Measurements from ENCODE around the gene CADM2. TPM values are rescaled to one million over a fixed set of nuclear protein-coding genes. Genes with fewer than 3 reads are reported as not detected.
"Not testable (repeated sequence)": the region's sequence is repeated elsewhere in the genome, so short reads cannot be mapped to it uniquely, and the experiment has no call there.

The CADM2 gene
- total RNA-seq, 4 donors from 2014 or later, result 0.13 to 2.1 (median 0.58) TPM

GRCh38 chr3:85495602-85496001, 536.8 kb downstream of the CADM2 start:
- no peak for DNase-seq (ENCODE audit: low spot score in 2 of 2)
- intact Hi-C loops (cut with DNase I; ENCODE audit: low total_unique reads), result no loop called here
- 77 to 79% methylated on average over 5 of the region's 5 CpGs for WGBS, 2 donors
- no peak overlapping the region for H3K4me3 ChIP-seq (ENCODE audit: low read depth, poor library complexity, severe bottlenecking)
- no peak for TF ChIP-seq POLR2A (IDR thresholded peaks at IDR 0.05)
- no peak for TF ChIP-seq CTCF (IDR thresholded peaks at IDR 0.05)

GRCh38 chr3:85498177-85498576, 539.4 kb downstream of the CADM2 start:
- TF ChIP-seq POLR2A (IDR thresholded peaks at IDR 0.05), result no peak
- TF ChIP-seq CTCF (IDR thresholded peaks at IDR 0.05), result no peak
- no peak for DNase-seq (ENCODE audit: low spot score in 2 of 2)
- intact Hi-C loops (cut with DNase I; ENCODE audit: low total_unique reads), result no loop called here
- WGBS, 2 donors, result 93 to 96% methylated on average over 4 of the region's 4 CpGs
- H3K4me3 ChIP-seq (ENCODE audit: low read depth, poor library complexity, severe bottlenecking), result no peak overlapping the region

- TF ChIP-seq POLR2A (IDR thresholded peaks at IDR 0.05), result no peak
- no peak for TF ChIP-seq CTCF (IDR thresholded peaks at IDR 0.05)
- WGBS, 2 donors, result 30 to 41% methylated on average over 2 of the region's 2 CpGs
- intact Hi-C loops (cut with DNase I; ENCODE audit: low total_unique reads), result no loop called here
- H3K4me3 ChIP-seq (ENCODE audit: low read depth, poor library complexity, severe bottlenecking), result no peak overlapping the region
- DNase-seq (ENCODE audit: low spot score in 2 of 2), result no peak
Observed at GRCh38 chr3:85502148-85502875, 543.5 kb downstream of the CADM2 start.

- DNase-seq (ENCODE audit: low spot score in 2 of 2); H3K4me3 ChIP-seq (ENCODE audit: low read depth, poor library complexity, severe bottlenecking); intact Hi-C loops (cut with DNase I; ENCODE audit: low total_unique reads): not testable (repeated sequence)
- 90 to 94% methylated on average over 24 to 32 of the region's 33 CpGs for WGBS, 2 donors
Observed at GRCh38 chr3:85504129-85504784, 545.5 kb downstream of the CADM2 start.

GRCh38 chr3:85504785-85505511, 546.2 kb downstream of the CADM2 start:
- intact Hi-C loops (cut with DNase I; ENCODE audit: low total_unique reads); DNase-seq (ENCODE audit: low spot score in 2 of 2); H3K4me3 ChIP-seq (ENCODE audit: low read depth, poor library complexity, severe bottlenecking): not testable (repeated sequence)
- WGBS, 2 donors, result 89 to 93% methylated on average over 10 to 22 of the region's 41 CpGs

- 89% methylated on average over 5 of the region's 5 CpGs for WGBS, 2 donors
- H3K4me3 ChIP-seq (ENCODE audit: low read depth, poor library complexity, severe bottlenecking); DNase-seq (ENCODE audit: low spot score in 2 of 2); intact Hi-C loops (cut with DNase I; ENCODE audit: low total_unique reads): not testable (repeated sequence)
Observed at GRCh38 chr3:85507052-85507451, 548.3 kb downstream of the CADM2 start.

GRCh38 chr3:85508659-85509058, 549.9 kb downstream of the CADM2 start:
- no peak overlapping the region for H3K4me3 ChIP-seq (ENCODE audit: low read depth, poor library complexity, severe bottlenecking)
- intact Hi-C loops (cut with DNase I; ENCODE audit: low total_unique reads), result no loop called here
- TF ChIP-seq POLR2A (IDR thresholded peaks at IDR 0.05), result no peak
- no peak for TF ChIP-seq CTCF (IDR thresholded peaks at IDR 0.05)
- WGBS, 2 donors, result 64 to 80% methylated on average over 2 of the region's 2 CpGs
- no peak for DNase-seq (ENCODE audit: low spot score in 2 of 2)
